ENCODE data around the gene SKIC2. TPM values are rescaled to one million over a fixed set of nuclear protein-coding genes. Genes with fewer than 3 reads are reported as not detected.
"Not testable (repeated sequence)": the region's sequence is repeated elsewhere in the genome, so short reads cannot be mapped to it uniquely, and the experiment has no call there.

The SKIC2 gene
- total RNA-seq = 10 to 100 TPM; 31.3 to 60.4 (median 49.3) TPM

DNA sequence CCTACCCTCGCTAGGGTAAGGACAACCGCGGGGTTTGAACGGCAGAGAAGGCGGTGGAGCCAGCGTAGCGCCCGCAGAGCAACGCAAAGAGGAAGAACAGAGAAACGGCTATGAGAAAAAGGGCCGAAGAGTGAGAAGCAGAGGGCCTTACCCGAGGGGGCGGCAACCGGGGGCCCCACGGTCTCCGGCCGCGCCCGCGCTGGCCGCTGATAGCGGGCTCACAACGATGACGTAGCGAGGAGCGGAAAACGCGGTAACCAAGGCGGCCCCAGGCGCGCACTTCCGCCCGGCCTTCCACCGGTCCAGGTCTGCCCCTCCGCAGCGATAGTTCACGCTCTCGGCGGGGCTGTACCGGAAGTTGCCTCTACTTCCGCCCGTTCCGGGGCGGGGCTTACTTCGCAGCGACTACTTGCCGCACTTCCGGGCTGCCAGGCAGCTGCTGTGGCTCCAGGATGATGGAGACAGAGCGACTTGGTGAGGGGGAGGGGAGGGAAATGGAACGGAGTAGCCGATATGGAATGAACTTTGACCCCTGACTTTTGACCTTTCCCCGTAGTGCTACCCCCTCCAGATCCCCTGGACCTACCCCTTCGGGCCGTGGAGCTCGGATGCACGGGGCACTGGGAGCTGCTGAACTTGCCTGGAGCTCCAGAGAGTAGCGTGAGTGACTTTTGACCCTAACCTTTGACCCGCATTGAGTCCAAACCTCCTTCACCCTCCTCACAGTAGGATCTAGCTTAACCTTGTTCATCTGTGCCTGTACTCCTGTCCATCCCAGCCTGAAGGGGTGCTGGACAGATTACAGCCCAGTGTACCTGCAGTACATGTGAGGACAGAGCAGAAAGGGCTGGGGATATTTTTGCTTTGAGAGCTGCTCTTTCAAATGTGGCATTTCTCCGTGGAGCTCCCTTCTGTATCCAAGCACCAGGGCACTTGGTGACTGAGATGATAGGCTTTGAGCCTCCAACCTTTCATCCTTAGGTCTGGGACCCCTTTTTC lies at the start of gene SKIC2, which contains the start of gene NELFE:
TSS of gene SKIC2 (plus strand) at position 435 of the 999 bp plus-strand sequence. CDS start at position 453, 18 bp downstream.
TSS of gene NELFE (minus strand) at position 231 of the 999 bp plus-strand sequence. CDS start 525 bp downstream, outside the sequence.
- Histone ChIP-seq H3K9me3 (no peaks in the 10 kb centered on the region), H3K4me3 (peak within 1 kb of the TSS; percentile 84), H3K27me3 (no peaks in the 10 kb centered on the region), H3K4me1 (peaks cover 24% of the 10 kb centered on the region), H3K27ac (peak within 1 kb of the TSS; percentile 83), H3K36me3 (peaks cover 69% of the 10 kb centered on the region)
- TF ChIP-seq EP300 (IDR thresholded peaks at IDR 0.05) (no peak), CTCF (IDR thresholded peaks at IDR 0.05) (no peak), POLR2AphosphoS5 (IDR thresholded peaks at IDR 0.05) (peak in 2 of 3 donors; percentile 77 to 97), POLR2A (IDR thresholded peaks at IDR 0.05) (peak in 1 of 2 donors; percentile 57)
- peak; percentile 98 to 99 for DNase-seq (ENCODE audit: low spot score in 2 of 2)
- 1% methylated on average over 26 of the region's 59 CpGs for WGBS

DNA sequence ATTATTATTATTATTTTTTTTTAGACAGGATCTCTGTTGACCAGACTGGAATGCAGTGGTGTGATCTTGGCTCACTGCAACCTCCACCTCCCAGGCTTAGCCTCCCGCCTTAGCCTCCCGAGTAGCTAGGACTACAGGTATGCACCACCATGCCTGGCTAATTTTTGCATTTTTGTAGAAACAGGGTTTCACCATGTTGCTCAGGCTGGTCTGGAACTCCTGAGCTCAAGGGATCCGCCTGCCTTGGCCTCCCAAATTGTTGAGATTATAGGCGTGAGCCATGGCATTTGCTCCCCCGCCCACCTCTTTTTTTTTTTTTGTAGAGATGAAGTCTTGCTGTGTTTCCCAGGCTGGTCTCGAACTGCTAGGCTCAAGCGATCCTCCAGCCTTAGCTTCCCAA lies 49.7 kb upstream of the SKIC2 start:
- H3K4me1 ChIP-seq; H3K27me3 ChIP-seq; H3K27ac ChIP-seq; H3K36me3 ChIP-seq; H3K4me3 ChIP-seq; H3K9me3 ChIP-seq; DNase-seq (ENCODE audit: low spot score in 2 of 2): not testable (repeated sequence)
- 78% methylated on average over 7 of the region's 7 CpGs for WGBS

DNA sequence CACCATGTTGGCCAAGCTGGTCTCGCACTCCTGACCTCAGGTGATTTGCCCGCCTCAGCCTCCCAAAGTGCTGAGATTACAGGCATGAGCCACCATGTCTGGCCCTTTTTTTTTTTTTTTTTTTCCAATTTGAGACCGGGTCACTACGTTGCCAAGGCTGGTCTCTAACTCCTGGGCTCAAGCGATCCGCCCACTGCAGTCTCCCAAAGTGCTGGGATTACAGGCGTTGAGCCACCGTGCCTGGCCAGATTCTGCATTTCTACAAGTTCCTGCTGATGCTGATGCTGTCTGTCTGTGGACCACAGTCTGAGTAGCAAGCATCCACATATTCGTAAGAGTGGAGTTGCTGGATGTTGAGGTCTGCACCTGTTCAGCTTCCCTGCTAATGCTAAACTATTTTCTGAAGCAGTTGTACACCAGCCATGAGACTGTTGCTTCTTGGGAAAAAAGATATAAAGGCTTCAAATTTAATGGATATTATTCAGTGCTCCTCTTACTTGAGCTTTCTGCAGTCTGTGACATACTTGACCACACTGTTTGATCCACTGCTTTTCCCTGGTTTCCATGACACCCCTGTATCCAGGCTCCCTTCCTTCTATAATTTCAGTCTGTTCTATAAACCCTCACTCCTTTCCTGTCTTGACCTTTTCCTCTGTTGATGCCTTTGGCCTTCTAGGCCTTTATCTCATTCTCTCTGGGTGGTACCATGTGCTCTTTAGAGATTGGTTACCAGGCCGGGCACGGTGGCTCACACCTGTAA lies 47.0 kb upstream of the SKIC2 start:
- TF ChIP-seq POLR2A (IDR thresholded peaks at IDR 0.05) = no peak
- no peak for TF ChIP-seq EP300 (IDR thresholded peaks at IDR 0.05)
- TF ChIP-seq CTCF (IDR thresholded peaks at IDR 0.05) = no peak
- no peak for TF ChIP-seq POLR2AphosphoS5 (IDR thresholded peaks at IDR 0.05)
- Histone ChIP-seq H3K4me1 (peaks cover 6% of the 10 kb centered on the region), H3K27me3 (no peaks in the 10 kb centered on the region), H3K4me3 (no peak overlapping the region), H3K9me3 (no peaks in the 10 kb centered on the region), H3K36me3 (no peaks in the 10 kb centered on the region), H3K27ac (no peak overlapping the region)
- WGBS = 77% methylated on average over 11 of the region's 11 CpGs
- DNase-seq (ENCODE audit: low spot score in 2 of 2) = no peak

- no peak for TF ChIP-seq CTCF (IDR thresholded peaks at IDR 0.05)
- no peak for TF ChIP-seq POLR2A (IDR thresholded peaks at IDR 0.05)
- no peak for TF ChIP-seq EP300 (IDR thresholded peaks at IDR 0.05)
- no peak for TF ChIP-seq POLR2AphosphoS5 (IDR thresholded peaks at IDR 0.05)
- H3K27me3 ChIP-seq = no peaks in the 10 kb centered on the region
- H3K36me3 ChIP-seq = no peaks in the 10 kb centered on the region
- H3K9me3 ChIP-seq = no peaks in the 10 kb centered on the region
- peaks cover 6% of the 10 kb centered on the region for H3K4me1 ChIP-seq
- no peak overlapping the region for H3K4me3 ChIP-seq
- DNase-seq (ENCODE audit: low spot score in 2 of 2) = no peak
- no peak overlapping the region for H3K27ac ChIP-seq
Measured at GRCh38 chr6:31915351-31915750, 43.6 kb upstream of the SKIC2 start.

DNA sequence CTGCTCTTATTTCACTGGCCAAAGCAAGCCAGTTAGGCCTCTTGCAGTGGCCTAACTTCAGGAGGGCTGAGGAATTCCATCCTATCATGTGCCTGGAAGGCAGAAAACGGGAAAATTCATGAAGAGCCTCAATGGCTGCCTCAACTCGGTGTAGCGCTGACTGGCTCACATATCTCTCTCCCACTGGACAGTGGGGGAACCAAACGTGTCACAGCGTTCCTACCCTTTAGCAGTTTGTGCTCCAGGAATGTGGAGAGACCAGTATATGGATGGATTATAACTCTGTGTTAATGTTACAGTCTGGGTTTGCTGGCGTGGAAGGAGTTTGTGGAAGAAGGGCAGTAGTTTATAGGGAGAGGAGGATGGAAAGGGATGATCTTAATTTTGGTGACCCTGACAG lies 43.2 kb upstream of the SKIC2 start:
- WGBS = 65% methylated on average over 6 of the region's 6 CpGs
- Histone ChIP-seq H3K4me1 (peaks cover 6% of the 10 kb centered on the region), H3K9me3 (no peaks in the 10 kb centered on the region), H3K27me3 (no peaks in the 10 kb centered on the region), H3K27ac (no peak overlapping the region), H3K36me3 (no peaks in the 10 kb centered on the region), H3K4me3 (no peak overlapping the region)
- DNase-seq (ENCODE audit: low spot score in 2 of 2) = no peak
- TF ChIP-seq EP300 (IDR thresholded peaks at IDR 0.05) (no peak), POLR2A (IDR thresholded peaks at IDR 0.05) (no peak), CTCF (IDR thresholded peaks at IDR 0.05) (no peak), POLR2AphosphoS5 (IDR thresholded peaks at IDR 0.05) (no peak)
